ENCODE results near the gene GLP1R.

DNA sequence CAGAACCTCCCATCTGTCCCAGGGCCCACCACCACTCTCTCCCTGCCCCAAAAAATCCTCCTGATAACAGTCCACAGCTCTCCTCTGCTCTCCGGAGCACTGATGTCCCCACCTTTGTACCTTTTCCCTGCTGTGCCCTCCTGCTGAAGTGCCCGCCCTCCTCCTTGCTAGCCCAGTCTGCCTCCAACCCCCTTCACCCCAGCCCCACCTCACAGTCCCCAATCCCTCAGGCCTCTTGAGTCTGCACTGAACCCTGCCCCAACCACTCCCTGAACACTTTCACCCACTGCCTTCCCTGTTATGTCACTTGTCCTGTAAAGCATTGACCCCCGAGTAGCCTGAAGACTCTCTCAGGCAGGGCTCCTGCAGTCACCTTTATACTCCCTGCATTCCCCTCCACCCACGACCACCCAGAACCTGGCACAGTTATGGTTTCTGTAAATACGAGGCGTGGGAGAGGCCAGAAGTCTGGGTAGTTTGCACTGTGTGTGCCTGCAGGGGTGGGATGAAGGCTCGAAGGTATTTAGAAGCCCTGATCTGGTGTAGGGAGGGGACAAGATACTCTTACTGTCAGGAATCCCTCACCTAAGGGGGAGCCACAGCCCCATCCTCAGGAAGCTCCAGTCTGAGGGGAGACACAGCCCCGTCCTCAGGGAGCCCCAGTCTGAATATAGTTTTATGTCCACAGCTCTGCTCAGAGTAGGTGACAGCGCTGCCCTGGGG, 5.4 kb downstream of the GLP1R start:
- TF ChIP-seq, protein P1, sequence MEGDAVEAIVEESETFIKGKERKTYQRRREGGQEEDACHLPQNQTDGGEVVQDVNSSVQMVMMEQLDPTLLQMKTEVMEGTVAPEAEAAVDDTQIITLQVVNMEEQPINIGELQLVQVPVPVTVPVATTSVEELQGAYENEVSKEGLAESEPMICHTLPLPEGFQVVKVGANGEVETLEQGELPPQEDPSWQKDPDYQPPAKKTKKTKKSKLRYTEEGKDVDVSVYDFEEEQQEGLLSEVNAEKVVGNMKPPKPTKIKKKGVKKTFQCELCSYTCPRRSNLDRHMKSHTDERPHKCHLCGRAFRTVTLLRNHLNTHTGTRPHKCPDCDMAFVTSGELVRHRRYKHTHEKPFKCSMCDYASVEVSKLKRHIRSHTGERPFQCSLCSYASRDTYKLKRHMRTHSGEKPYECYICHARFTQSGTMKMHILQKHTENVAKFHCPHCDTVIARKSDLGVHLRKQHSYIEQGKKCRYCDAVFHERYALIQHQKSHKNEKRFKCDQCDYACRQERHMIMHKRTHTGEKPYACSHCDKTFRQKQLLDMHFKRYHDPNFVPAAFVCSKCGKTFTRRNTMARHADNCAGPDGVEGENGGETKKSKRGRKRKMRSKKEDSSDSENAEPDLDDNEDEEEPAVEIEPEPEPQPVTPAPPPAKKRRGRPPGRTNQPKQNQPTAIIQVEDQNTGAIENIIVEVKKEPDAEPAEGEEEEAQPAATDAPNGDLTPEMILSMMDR (IDR thresholded peaks at IDR 0.05): no peak
- no peak for TF ChIP-seq POLR2A (IDR thresholded peaks at IDR 0.05)

Data from Peyer's patch (tissue), 4 donors.